ENCODE results near the gene HELQ.
"Not testable (repeated sequence)": the region's sequence is repeated elsewhere in the genome, so short reads cannot be mapped to it uniquely, and the experiment has no call there.

Gene HELQ

DNA sequence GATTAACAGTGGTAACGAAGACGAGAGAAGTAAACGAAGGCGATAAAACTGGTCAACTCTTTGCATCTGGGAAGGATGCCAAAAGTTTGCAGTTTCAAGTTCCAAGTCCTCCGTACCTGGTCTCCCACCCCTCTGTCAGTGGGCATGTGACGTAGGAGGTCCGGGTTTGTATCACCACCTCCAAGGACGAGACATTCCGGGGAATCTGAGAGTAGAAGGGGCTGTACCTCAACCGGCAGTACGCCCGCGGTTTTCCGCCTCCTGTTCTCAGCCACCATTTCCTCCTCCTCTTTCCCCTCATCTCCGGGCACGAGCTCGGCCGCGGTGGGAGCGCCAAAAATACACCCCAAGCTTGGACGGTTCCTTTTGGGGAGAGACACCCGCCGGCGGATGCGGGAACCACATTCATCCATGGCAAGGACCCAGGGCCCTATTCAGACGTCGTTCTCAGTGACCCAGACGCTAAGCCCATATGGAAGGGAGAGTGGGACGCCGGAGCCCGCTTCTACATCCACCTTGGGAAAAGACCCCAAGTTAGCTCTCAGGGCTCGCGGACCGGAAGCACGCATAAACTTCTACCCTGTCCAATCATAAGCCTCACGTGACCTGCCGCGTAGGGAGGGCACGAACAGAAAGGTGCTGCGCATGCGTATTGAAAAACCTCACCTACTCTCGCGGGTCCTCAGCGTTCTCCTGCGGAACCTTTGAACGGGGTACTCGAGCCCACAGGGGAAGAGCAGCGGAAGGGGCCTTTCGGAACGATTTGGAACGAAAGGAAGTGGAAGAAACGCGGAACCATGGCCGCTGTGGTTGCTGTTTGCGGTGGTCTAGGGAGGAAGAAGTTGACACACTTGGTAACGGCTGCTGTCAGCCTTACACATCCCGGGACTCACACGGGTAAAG is at the start of gene HELQ, which contains the start of gene MRPS18C:
Gene HELQ, minus strand, starts transcription at position 543 of the 903 bp plus-strand sequence. Its CDS starts 130 bp downstream, at position 413.
Gene MRPS18C, plus strand, starts transcription at position 778 of the 903 bp plus-strand sequence. Its CDS starts 20 bp downstream, at position 798.
- peak; percentile 96 for DNase-seq

GRCh38 chr4:83504996-83505395 is 49.4 kb upstream of the HELQ start:
- no peak for DNase-seq

- DNase-seq = no peak
These were observed 48.9 kb upstream of the HELQ start for GRCh38 chr4:83504503-83504902.

- no peak for DNase-seq
These were observed 48.4 kb upstream of the HELQ start for GRCh38 chr4:83503974-83504373.

GRCh38 chr4:83501671-83502070 is 46.0 kb upstream of the HELQ start:
- DNase-seq = not testable (repeated sequence)

- no peak for DNase-seq
These were observed 42.6 kb upstream of the HELQ start for GRCh38 chr4:83498187-83498586.

DNA sequence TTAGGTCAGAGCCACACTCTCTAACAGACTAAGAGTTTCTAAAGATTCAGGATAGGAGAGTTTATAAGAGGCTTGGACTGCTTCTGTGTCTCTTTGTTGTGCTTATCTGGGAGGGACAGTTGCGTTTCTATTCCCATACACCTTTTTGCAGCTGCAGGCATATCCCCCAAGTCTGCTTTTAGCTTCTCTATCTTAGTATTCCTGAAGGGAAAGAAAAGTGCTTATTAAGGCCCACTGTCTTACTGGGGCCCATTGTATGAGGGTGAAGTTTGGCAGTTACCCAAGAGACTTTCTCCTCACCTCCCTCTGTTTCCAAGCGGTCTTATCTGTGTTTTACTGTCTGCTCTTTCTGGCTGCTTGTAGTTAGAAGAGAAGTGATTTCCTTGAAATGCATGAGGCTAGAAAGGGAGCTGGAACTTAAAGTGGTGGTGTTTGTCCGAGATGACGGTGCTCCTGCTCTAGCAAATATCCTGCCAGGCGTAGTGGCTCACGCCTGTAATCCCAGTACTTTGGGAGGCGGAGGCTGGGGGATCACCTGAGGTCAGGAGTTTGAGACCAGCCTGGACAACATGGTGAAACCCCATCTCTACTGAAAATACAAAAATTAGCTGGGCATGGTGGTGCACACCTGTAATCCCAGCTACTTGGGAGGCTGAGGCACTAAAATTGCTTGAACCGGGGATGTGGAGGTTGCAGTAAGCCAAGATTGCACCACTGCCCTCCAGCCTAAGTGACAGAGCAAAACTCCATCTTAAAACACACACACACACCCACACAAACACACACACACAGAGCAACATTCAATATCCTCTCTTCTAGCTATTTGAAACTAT is 40.7 kb upstream of the HELQ start:
- DNase-seq = not testable (repeated sequence)

GRCh38 chr4:83490876-83491450 is 35.3 kb upstream of the HELQ start:
- no peak for DNase-seq

GRCh38 chr4:83489711-83490326 is 34.2 kb upstream of the HELQ start:
- DNase-seq = no peak

GRCh38 chr4:83486457-83487129 is 31.0 kb upstream of the HELQ start:
- DNase-seq = no peak

- peak; percentile 95 for DNase-seq
These were observed 29.2 kb upstream of the HELQ start, which contains the start of gene ABRAXAS1 for GRCh38 chr4:83484500-83485461. ABRAXAS1 (minus strand) TSS chr4:83485100; CDS start chr4:83485072, 28 bp downstream.

GRCh38 chr4:83473966-83474365 is 18.3 kb upstream of the HELQ start:
- DNase-seq = no peak

DNA sequence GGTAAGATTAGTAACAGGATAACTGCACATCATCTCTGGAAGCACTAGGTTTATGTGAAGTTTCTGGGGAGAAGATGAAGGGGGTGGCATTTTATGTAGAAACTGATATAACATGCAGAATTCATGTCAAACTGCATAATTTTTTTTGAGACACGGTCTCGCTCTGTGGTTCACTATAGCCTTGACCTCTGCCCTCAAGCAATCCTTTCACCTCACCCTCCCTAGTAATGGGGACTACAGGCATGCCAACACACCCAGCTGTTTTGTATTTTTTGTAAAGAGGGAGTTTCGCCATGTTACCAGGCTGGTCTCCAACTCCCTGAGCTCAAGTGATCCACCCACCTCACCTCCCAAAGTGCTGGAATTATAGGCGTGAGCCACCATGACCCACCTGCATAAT is 17.8 kb upstream of the HELQ start:
- no peak for DNase-seq

DNA sequence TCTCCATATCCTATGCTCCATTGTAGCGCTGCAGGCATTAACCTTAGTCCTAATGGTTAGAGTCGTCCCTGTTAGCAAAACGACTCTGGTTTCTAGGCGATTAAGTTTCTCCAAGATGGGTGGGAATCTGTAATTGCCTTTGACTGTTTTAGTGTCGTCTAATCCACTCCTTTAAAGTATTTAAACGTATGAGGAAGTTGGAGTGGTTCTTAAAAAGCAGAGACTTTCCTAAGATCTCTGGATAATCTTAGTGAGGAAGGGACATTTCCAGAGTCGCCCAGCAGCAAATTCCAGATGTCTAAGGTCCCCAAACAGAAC is 520 bp upstream of the HELQ start:
- DNase-seq = no peak

GRCh38 chr4:83454686-83455085 is 937 bp downstream of the HELQ start:
- no peak for DNase-seq

GRCh38 chr4:83449009-83449408 is 6.6 kb downstream of the HELQ start:
- no peak for DNase-seq

GRCh38 chr4:83440899-83441298 is 14.7 kb downstream of the HELQ start:
- no peak for DNase-seq

DNA sequence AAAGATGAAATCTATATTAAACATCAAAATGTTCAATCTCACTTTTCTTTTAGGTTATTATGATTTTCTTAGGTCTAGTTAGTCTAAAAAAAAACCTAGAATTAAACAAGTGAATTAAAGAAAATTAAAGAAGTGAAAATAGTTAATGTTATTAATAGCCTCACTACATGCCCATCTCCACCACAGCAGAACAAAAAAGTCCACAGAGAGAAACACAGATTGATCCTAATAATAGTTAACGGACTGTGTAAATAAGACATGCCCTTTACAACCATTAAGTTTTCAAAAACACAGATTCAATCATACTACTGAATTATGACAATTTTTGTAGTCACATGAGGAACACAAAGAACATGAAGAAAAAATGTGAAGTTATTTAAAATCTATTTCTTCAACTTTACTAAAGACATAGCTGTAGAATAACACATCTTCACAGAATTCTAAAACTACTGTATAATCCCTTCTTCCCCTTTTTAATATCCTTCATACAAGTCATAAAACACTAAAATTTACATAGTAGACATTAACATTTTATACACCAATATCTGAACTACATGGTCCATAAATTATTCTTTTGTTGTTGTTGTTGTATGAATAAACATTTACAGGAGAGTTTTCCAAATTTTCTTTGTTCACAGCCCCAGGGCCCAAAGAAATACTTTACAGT is 15.3 kb downstream of the HELQ start:
- DNase-seq = no peak

DNA sequence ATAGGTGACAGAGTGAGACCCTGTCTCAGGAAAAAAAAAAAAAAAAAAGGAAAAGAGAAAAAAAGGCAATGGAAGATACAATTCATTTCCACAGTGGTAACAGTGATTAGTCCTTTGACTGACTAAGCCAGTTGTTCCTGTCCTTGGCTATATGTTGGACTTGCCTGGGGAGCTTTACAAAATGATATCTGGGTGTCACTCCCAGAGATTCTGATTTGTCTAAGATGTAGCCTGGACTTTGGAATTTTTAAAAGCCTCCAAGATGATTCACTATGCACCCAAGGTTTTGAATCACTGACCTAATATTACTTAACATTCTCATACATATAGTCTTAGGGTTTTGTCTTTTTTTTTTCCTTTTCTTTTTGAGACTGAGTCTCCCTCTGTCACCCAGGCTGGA is 16.9 kb downstream of the HELQ start:
- no peak for DNase-seq

DNA sequence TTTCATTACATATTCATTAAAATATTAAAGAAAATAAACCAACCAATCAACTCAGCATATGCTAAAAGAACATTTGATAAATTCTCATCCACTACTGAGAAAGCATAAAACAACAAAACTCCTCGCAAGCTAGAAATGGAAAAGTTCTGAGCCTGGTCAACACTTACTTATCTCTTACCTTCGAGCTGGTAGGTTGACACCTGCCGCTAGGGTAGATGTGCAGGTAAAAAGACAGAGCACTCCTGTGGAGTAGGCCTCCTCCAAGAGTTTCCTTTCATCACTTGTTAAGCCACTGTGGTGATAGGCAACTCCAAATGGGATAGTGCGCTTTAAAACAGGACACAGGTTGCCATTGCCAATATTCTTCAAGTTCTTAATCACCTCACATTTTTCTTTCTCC is 18.9 kb downstream of the HELQ start:
- no peak for DNase-seq

- DNase-seq = no peak
These were observed 24.4 kb downstream of the HELQ start for GRCh38 chr4:83431200-83431599.

Data from activated CD4-positive, alpha-beta T cell treated with anti-CD3 and anti-CD28 coated beads for 48 hours (primary cell).